ENCODE results near the gene ADGRL3.
"Not testable (repeated sequence)": the region's sequence is repeated elsewhere in the genome, so short reads cannot be mapped to it uniquely, and the experiment has no call there.

Gene ADGRL3

DNA sequence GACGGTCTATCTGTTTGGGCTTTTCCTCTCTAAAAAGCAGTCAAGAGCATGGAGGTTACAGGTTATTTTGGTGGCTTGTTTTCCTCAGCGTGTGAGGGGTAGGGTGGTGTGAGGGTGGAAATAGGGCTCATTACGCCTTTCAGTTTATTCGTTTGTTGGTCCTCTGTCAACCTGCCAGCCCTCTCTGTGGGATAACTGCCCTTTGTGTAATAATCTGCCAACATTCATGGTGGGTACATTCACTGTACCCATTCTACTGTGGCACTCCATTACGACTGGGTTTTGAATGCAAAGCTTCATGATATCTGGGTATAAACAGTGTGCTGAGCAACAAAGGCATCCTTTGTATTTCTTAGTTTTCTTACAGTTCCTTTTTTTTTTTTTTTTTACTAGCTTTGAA lies 136.4 kb downstream of the ADGRL3 start:
- DNase-seq (ENCODE audit: low spot score) (no peak), FAIRE-seq (no peak)

DNA sequence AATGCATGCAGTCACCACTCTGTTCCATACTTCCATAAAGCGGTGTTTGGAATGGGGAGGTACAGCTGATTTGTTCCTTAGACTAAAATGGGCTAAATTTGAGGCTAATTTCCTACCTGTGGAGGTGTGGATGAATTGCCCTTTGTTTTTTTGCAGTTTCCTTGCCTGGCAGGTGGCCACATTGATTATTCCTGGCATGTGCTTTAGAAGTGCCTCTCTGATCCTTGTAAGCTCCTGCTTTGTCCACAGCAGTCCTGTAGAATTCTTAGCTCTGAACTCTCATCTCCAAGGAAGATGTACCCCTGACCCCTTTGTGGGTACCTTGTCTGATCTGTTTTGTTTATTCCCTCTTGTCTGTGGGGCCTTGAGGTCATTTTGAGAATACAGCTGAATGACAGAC lies 136.8 kb downstream of the ADGRL3 start:
- DNase-seq (ENCODE audit: low spot score) (no peak), FAIRE-seq (no peak)

DNA sequence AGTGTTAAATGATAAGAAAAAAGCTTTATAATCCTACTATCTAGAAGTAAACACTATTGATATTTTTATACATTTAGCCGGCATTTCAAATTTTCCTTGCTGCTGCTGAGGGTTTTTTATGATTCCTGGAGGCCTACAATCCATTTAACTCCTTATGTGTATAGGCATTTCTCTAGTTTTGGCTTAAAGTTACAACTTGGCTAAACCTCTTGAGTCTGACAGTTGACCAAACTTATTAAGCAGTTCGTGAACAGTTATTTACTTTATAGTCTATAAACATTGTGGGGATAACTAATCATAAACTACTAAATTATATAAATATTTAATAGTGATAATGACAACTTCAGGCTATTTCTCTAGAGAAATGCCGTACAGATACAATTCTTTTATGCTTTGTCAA lies 141.9 kb downstream of the ADGRL3 start:
- no peak for DNase-seq (ENCODE audit: low spot score)
- FAIRE-seq = no peak

DNA sequence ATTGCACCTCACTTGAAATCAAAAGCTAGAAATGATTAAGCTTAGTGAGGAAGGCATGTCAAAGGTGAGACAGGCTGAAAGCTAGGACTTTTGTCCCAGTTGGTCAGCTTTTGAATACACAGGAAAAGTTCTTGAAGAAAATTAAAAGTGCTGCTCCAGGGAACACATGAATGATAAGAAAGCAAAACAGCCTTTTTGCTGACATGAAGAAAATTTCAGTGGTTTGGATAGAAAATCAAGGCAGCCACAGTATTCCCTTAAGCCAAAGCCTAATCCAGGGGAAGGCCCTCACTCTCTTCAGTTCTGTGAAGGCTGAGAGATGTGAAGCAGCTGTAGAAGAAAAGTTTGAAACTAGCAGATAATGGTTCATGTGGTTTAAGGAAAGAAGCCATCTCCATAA lies 150.8 kb downstream of the ADGRL3 start:
- no peak for DNase-seq (ENCODE audit: low spot score)
- FAIRE-seq = no peak

DNA sequence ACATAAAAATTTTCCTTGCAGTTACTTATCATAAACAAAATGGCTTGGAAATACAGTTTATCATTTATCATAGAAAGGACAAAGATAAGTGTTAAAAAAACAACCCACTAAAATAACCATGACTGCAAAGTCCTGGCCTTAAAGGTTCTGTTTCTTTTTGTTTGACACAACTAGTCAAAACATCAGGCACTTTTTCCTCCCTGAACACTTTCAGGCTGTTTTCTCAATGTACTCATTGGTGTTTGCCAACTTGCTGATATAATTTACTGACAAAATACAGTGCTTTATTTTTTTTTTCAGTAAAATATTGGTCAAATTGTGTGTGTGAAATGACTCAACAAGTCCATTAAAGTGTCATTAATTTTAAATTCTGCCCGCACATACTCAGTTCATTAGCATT lies 156.6 kb downstream of the ADGRL3 start:
- no peak for DNase-seq (ENCODE audit: low spot score)
- no peak for FAIRE-seq

DNA sequence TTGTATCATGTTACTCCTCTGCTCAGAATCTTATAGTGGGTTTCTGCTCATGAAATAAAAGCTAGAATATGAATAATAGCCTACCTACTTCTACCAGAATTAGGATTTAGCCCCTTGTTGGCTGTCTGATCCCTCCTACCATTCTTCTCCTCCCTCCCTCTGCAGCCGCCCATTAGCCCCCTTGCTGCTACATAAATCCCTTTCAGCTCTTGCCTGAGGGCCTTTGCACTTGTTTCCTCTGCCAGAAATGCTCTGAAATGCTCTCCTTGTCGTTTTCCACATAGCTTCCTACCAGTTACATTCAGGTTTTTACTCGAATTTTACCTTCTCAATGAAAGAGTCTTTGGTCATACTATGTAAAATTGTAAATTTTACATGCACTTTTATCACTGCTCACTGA lies 159.2 kb downstream of the ADGRL3 start:
- DNase-seq (ENCODE audit: low spot score) = no peak
- FAIRE-seq = no peak

DNA sequence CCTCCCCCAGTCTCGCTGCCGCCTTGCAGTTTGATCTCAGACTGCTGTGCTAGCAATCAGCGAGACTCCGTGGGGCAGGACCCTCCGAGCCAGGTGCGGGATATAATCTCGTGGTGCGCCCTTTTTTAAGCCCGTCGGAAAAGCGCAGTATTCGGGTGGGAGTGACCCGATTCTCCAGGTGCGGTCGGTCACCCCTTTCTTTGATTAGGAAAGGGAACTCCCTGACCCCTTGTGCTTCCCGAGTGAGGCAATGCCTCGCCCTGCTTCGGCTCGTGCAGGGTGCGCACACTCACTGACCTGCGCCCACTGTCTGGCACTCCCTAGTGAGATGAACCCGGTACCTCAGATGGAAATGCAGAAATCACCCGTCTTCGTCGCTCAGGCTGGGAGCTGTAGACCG lies 172.7 kb downstream of the ADGRL3 start:
- FAIRE-seq = not testable (repeated sequence)

DNA sequence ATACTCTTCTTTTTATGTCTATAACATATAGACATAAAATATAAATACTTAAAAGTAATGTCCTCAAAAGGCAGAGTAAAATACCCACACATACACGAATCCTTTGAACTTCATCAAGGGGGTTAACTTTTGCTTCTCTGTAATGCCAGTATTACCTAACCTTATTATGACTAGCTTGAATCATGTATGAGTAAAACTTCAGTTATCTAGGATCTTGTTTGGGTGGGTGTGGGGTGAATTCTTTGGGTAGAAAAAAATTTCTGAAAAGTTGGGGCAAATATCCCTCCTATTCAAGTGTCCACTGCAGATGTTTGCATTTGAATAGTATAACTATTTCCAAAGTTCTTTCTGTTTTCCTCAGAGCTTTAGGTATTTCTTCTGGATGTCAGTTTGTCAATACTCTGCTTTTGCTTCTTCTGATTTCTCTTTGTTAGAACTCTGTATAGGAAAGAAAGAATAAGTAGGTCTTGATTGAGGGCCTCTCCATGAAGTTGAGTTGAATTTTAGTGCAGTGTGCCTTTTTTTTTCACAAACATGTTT lies 173.8 kb downstream of the ADGRL3 start:
- DNase-seq (ENCODE audit: low spot score) = no peak
- FAIRE-seq = no peak

More for the DNA sequence above, 172.7 kb downstream of the ADGRL3 start:
- not testable (repeated sequence) for DNase-seq (ENCODE audit: low spot score)

DNA sequence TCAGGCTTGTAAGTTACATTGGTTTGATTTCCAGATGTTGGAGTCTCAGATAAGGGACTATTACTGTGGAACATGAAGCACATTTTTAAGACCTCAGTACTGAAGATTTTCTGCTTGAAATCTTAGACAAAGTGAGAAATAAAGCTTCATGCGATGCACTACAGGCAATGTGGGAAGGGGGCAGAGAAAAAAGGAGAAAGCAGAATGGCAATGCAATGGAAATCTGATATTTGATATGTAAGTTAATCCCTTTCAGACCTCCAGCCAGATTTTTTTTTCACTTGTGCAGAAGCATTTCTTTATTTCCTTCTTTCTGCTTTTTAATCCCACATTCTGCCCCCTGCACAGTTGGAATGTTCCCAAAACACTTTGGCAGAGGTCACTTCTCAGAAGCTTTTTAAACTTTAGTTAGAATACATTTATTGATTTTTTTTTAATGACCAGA lies 174.3 kb downstream of the ADGRL3 start:
- no peak for FAIRE-seq
- no peak for DNase-seq (ENCODE audit: low spot score)

DNA sequence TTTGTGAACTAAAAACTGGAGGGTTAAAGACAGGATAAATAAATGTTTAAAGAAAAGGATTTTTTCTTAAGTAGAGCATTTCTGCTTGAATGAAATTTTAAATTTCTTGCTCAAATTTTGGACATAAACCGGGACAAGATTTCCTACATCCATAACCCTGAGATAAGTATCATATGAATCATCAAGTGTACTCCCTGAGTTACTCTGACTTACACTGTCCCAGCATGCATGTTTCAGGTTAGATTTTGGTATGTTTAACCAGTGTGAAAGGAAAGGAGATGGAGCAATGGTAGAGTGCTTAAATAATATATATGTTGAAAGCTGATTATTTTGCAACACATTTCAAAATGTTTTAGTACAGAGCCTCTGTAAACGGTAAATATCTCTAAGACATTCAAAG lies 175.2 kb downstream of the ADGRL3 start:
- no peak for DNase-seq (ENCODE audit: low spot score)
- no peak for FAIRE-seq

DNA sequence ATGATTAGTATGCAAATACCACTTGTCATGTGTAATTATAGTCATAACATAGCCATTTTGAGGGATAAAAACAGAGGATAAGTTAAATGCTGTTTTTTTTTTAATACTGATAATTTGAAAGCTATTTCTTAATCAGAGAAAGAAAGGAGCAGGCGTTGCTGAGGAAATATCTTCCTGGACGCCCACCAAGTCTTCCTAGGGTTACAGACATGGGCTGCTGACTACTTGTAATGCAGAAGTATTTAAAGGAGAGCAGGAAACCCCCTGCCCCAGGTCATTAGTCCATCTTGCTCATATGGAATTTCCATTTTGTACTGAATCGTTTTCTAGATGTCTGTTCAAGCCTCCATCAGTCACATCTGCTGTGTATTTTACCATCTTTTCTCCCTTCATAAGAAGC lies 176.2 kb downstream of the ADGRL3 start:
- FAIRE-seq (no peak), DNase-seq (ENCODE audit: low spot score) (no peak)

DNA sequence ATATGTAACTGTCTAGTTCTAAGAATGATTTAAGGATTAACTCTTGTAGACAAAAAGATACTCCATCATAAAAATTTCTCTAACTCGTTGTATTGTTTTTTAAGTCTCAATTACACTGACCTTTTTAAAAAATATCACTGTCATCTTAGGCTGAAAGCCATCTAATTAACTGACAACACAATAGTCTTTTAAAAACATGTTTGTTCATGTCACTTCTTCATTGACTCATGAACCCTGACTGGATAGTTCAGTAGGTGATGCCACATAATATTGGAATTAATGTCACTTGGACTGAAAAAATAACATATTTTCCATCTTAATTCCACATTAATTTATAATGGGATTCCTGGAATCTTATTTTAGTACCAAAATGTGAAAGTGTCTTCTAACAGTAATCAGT lies 179.3 kb downstream of the ADGRL3 start:
- DNase-seq (ENCODE audit: low spot score) = no peak
- no peak for FAIRE-seq

DNA sequence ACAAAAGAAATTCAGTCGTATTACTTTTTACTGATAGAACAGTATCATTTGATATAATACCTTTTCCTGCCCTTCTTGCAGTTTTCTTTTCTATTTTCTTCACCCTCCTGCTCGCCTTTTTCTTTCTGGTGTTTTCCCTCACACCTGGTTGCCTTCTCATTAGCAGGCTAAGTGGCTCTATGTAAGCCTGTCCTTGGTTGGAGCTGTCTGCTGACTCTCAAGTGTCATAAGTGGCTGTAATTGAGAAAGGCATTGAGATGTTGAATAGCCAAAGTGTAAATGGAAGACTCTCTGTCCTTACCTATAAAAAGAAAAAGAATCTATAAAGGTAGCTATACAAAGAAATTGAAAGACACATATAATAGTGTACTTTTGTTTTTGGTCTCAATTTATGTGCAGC lies 180.7 kb downstream of the ADGRL3 start:
- DNase-seq (ENCODE audit: low spot score) (no peak), FAIRE-seq (no peak)

DNA sequence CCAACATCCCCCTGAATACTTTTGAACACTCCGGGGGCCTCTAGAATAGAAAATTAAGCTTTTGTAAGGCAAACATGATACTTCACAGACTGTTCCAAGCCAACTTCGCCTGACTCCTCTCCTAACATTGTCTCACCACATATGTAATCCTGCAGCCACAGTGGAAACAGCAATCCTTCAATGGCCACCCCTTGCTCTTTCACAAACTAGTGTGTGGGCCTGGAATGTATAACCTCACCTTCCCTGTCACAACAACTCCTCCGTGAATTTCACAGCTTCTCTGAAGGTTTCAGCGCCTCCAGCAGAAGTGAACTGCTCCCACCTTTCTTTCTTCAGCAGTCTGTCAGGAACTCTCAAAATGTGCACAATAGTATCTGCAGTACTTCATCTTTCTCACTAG lies 185.1 kb downstream of the ADGRL3 start:
- DNase-seq (ENCODE audit: low spot score) (no peak), FAIRE-seq (no peak)

DNA sequence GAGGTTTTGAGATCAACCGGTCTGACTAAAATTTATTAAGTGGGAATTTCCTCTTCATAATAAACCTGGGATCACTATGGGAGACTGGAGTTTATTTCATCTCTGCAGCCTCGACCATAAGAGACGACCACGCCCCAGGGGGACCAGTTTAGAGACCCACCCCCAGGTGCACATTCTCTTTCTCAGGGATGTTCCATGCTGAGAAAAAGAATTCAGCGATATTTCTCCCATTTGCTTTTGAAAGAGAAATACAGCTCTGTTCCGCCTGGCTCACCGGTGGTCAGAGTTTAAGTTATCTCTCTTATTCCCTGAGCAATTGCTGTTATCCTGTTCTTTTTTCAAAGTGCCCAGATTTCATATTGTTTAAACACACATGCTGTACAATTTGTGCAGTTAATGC lies 187.2 kb downstream of the ADGRL3 start:
- DNase-seq (ENCODE audit: low spot score); FAIRE-seq: not testable (repeated sequence)

DNA sequence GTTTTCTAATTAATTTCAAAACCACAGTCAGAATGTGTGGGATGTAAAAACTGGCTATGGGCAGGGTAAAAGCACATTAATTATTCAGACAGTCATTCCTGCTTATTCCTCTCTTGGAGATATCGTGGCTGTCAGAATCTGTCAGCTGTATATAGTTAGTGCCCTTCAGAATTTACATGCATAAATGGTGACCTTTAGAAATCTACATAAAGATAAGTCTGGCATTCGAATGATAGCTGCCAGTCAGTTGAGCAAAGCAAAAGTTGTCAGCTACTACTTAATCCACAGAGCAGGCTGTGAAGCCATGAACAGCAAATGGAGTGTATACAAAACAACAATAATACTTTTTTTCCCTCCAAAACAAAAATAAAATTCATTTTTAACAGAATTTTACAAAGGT lies 189.5 kb downstream of the ADGRL3 start:
- FAIRE-seq = no peak
- DNase-seq (ENCODE audit: low spot score) = no peak

DNA sequence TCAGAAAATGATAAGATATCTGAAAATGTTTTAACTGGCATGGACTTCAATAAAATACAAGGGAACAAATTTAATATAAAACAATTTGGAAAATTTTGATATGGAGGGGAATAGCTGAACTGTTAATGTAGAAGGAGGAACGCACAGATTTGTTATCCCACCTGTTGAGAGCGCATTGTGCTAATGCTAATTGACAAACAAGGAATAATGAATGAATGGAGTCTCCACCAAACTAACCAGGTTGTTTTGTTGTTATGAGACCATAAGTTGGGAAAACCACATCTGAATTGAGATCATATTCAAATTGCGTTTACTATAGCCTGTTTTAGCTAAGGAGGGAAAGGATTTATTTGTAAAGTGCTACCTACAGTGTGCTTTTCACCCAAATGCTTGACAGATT lies 195.6 kb downstream of the ADGRL3 start:
- FAIRE-seq = no peak
- DNase-seq (ENCODE audit: low spot score) = no peak

DNA sequence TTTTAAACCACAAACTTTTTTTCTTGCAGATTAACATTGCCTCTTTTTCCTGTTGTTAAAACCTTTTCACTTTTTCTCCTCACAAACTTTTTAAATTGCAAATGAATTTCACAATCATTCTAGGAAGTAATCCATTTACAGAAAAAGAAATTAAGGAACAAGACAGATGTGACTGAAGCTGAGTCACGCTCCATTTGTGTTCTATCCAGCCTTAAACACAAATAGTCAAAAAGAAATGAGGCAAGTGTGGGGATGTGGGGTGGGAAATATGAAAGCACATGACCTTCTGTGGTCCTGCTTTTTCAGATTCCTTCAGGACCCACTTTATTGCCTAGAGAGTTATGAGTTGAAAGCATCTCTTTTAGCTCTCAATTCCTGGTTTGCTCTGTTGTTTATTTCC lies 197.0 kb downstream of the ADGRL3 start:
- DNase-seq (ENCODE audit: low spot score) (no peak), FAIRE-seq (no peak)

DNA sequence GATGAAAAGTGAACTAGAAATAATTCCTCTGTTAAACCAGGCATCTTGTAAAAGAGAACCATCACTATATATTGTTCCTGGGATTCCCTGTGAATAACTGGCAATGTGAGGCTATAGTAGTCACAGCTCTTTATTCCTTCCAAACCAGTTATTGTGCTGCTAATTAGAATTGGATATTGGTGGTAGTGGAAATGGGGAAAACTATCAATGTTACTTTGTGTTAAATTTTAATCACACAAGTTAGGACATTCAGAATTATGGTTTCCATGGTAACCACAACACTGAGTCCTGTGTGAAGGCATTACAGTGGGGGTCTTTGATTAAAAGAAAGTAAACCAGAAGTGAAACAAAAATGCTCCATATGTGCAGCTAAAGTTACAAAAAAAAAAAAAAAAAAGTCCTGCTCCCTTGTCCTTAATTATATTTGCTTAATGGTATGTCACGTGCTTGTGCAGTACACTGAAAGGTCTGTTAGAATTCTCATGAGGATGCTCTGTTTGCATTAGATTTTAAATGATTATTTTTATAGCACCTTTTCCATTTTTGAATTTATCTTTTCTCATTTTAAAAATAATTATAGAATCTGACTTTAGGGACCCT lies 200.4 kb downstream of the ADGRL3 start:
- FAIRE-seq (no peak), DNase-seq (ENCODE audit: low spot score) (no peak)

DNA sequence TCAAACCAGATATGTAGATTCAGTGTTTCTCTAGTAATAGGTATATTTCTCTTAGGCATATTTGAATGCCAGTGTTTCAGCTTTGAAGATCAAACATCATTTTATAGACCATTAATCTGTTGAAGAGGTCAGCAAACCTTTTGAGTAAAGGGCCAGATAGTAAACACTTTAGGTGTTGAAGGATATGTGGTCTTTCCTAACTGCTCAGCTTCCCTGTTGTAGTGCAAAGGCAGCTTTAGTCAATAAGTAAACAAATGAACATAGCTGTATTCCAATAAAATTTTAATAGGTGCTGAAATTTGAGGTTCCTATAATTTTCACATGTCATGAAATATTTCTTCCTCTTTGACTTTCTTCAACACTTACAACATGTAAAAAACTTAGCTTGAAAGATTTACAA lies 201.6 kb downstream of the ADGRL3 start:
- no peak for DNase-seq (ENCODE audit: low spot score)

DNA sequence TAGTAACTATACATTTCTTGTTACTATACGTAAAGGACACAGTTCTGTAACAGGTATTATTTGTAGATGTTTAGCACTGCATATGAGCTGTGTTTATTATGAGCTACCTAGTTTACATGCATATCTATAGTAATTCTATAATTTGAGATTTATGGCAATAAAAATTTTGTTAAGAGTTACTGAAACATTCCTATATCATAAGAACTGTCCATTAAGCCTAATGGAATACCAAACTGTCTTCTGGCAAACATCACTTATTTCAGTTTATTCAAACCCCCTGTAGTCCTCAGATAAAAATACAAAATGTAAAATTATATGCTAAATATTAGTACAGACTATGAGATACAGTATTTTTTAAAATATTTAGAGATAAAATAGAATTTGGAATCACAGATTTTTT lies 205.2 kb downstream of the ADGRL3 start:
- DNase-seq (ENCODE audit: low spot score) (no peak), FAIRE-seq (no peak)

More for the DNA sequence above, 201.6 kb downstream of the ADGRL3 start:
- FAIRE-seq = no peak

DNA sequence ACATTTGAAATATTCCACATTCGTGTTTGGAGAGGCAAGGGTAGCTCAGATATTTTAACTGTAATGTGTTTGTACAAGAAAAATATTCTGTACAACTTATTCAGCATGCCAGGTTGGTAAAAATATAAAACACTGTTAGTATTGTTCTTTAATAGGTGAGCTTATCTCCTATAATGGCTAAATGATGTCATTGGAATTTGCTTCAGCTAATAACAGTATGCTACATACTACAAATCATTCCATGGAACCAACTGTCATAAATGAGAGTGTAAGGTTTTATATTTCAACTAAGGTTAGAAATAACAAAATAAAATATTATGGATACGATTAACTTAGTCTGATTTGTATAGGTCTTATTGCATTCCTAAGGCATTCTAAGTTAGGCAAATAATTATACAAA lies 206.6 kb downstream of the ADGRL3 start:
- FAIRE-seq (no peak), DNase-seq (ENCODE audit: low spot score) (no peak)

Measured in RCC 7860 (cell line).